HG03139 (cell line): ENCODE measurements around the gene METAP1.
"Not testable (repeated sequence)": the region's sequence is repeated elsewhere in the genome, so short reads cannot be mapped to it uniquely, and the experiment has no call there.

Source experiments
- ATAC-seq: cut with Tn5 transposase; IDR thresholded peaks from one replicate; pipeline ENCODE4 v1.9.1; 2021; ENCODE audit not compliant: unreplicated experiment

The METAP1 gene

GRCh38 chr4:99054428-99054994 is 59.0 kb downstream of the METAP1 start:
- ATAC-seq = peak; percentile 48

- ATAC-seq = no peak
Observed at GRCh38 chr4:99058228-99058627, 62.7 kb downstream of the METAP1 start.

- no peak for ATAC-seq
Observed at GRCh38 chr4:99059550-99059949, 64.0 kb downstream of the METAP1 start.

- no peak for ATAC-seq
Observed at GRCh38 chr4:99061048-99061700, 65.7 kb downstream of the METAP1 start.

GRCh38 chr4:99062120-99062519 is 66.6 kb downstream of the METAP1 start:
- ATAC-seq = no peak

GRCh38 chr4:99065521-99065920 is 70.0 kb downstream of the METAP1 start:
- ATAC-seq = not testable (repeated sequence)

- ATAC-seq = no peak
Observed at GRCh38 chr4:99067617-99068016, 72.1 kb downstream of the METAP1 start.

GRCh38 chr4:99071159-99071558 is 75.6 kb downstream of the METAP1 start:
- no peak for ATAC-seq

GRCh38 chr4:99074816-99075215 is 79.3 kb downstream of the METAP1 start:
- no peak for ATAC-seq

- no peak for ATAC-seq
Observed at GRCh38 chr4:99076292-99076976, 80.9 kb downstream of the METAP1 start.

GRCh38 chr4:99077177-99077576 is 81.7 kb downstream of the METAP1 start:
- no peak for ATAC-seq

- ATAC-seq = no peak
Observed at GRCh38 chr4:99078336-99078735, 82.8 kb downstream of the METAP1 start.

GRCh38 chr4:99078931-99079624 is 83.6 kb downstream of the METAP1 start:
- no peak for ATAC-seq

- no peak for ATAC-seq
Observed at GRCh38 chr4:99079625-99080295, 84.2 kb downstream of the METAP1 start.

- ATAC-seq = not testable (repeated sequence)
Observed at GRCh38 chr4:99080869-99081268, 85.3 kb downstream of the METAP1 start.

GRCh38 chr4:99082192-99082591 is 86.7 kb downstream of the METAP1 start:
- no peak for ATAC-seq

GRCh38 chr4:99084595-99084994 is 89.1 kb downstream of the METAP1 start:
- no peak for ATAC-seq

- ATAC-seq = peak; percentile 16
Observed at GRCh38 chr4:99088023-99088449, 92.5 kb downstream of the METAP1 start.

- ATAC-seq = peak; percentile 95
Observed at GRCh38 chr4:99088481-99089365, 93.2 kb downstream of the METAP1 start, which contains the start of gene ADH5. Gene ADH5, minus strand, starts transcription at chr4:99088788. Its CDS starts 88 bp downstream, at chr4:99088700.
